BJ (cell line): Measurements from ENCODE around the gene SLC25A33. TPM values are rescaled to one million over a fixed set of nuclear protein-coding genes. Genes with fewer than 3 reads are reported as not detected.

Experiments
- polyA plus RNA-seq: library from polyadenylated mRNA; depleted of rRNA; stranded (reverse); fragments of >200 nt; gene quantifications from 2 replicates; pipeline ENCODE4 v1.2.3, GENCODE V29; 2011; rRNA removed

SLC25A33 gene
- polyA plus RNA-seq, 1 experiment = 2.7 TPM

Other genes starting within 250 kb of the SLC25A33 start
- 15.1 and 19.8 TPM in 2 replicates for gene SPSB1, start 246.6 kb upstream of the SLC25A33 start, polyA plus RNA-seq
- gene TMEM201, start 49.4 kb downstream of the SLC25A33 start, polyA plus RNA-seq = 1.1 and 2.9 TPM in 2 replicates
- gene PIK3CD, start 112.3 kb downstream of the SLC25A33 start, polyA plus RNA-seq = 5.8 and 9.2 TPM in 2 replicates